PC-9 (cell line): ENCODE data around the gene ADSS1. TPM values are rescaled to one million over a fixed set of nuclear protein-coding genes. Genes with fewer than 3 reads are reported as not detected.
A peak's percentile ranks its signal among the peaks of the same experiment; 100 is the strongest.

Source experiments
- BruUV-seq: library from RNA; stranded (reverse); fragments of 400-500 nt; replicated peaks from 2 replicates; lab custom pipeline; 2021; lab: Mats Ljungman, UMichigan
- CTCF ChIA-PET: fragments of 300-600 bp; sonication (Branson Sonifier 250); formaldehyde crosslinking; loops from one replicate; lab custom pipeline; 2022; ENCODE audit warnings: antibody characterized with exemption; lab: Charles Lee
- POLR2A ChIA-PET: fragments of 300-600 bp; sonication (Branson Sonifier 250); formaldehyde crosslinking; loops from one replicate; lab custom pipeline; 2022; ENCODE audit warnings: antibody characterized with exemption; ENCODE audit not compliant: unreplicated experiment; lab: Charles Lee
- DNase-seq, 2 experiments: peaks; one replicate each; pipeline versions ENCODE4 v3.0.0 to v3.0.0-alpha.2; 2015 to 2022; ENCODE audit warnings: mixed read lengths in 1 of 2
- H2AFZ ChIP-seq: fragments of 200-600 bp; sonication (generic); 2 replicates; pipeline ENCODE4 v1.8.1; 2017; ENCODE audit warnings: antibody characterized with exemption
- H3F3A ChIP-seq: fragments of 200-600 bp; sonication (generic); 2 replicates; pipeline ENCODE4 v1.8.1; 2017; ENCODE audit warnings: antibody characterized with exemption, mild to moderate bottlenecking, low read depth; ENCODE audit not compliant: insufficient read depth
- H3K27ac ChIP-seq: fragments of 200-600 bp; sonication (generic); 2 replicates; pipeline ENCODE4 v1.6.1; 2016; ENCODE audit warnings: mixed run types
- H3K27me3 ChIP-seq: fragments of 200-600 bp; sonication (generic); 2 replicates; pipeline ENCODE4 v1.6.1; 2016; ENCODE audit warnings: low read depth, mixed run types; ENCODE audit not compliant: insufficient read depth
- H3K36me3 ChIP-seq: fragments of 200-600 bp; sonication (generic); 2 replicates; pipeline ENCODE4 v1.6.1; 2016; ENCODE audit warnings: low read depth, mixed run types
- H3K4me1 ChIP-seq: fragments of 200-600 bp; sonication (generic); replicated peaks from 2 replicates; pipeline ENCODE4 v1.6.1; 2016; ENCODE audit warnings: mixed run types; ENCODE audit not compliant: insufficient read depth
- H3K4me2 ChIP-seq: fragments of 200-600 bp; sonication (generic); 2 replicates; pipeline ENCODE4 v1.6.1; 2017; ENCODE audit warnings: mixed run types
- H3K4me3 ChIP-seq: fragments of 200-600 bp; sonication (generic); 2 replicates; pipeline ENCODE4 v1.6.1; 2016; ENCODE audit warnings: mixed run types
- H3K79me2 ChIP-seq: fragments of 200-600 bp; sonication (generic); 2 replicates; pipeline ENCODE4 v1.6.1; 2017; ENCODE audit warnings: low read depth, mixed run types
- H3K9me2 ChIP-seq: fragments of 200-600 bp; sonication (generic); 2 replicates; pipeline ENCODE4 v1.8.1; 2017; ENCODE audit warnings: mild to moderate bottlenecking; ENCODE audit not compliant: insufficient read depth
- H3K9me3 ChIP-seq: fragments of 200-600 bp; sonication (generic); 2 replicates; pipeline ENCODE4 v1.8.1; 2016; ENCODE audit warnings: low read depth; ENCODE audit not compliant: insufficient read depth
- H4K20me1 ChIP-seq: fragments of 200-600 bp; sonication (generic); 2 replicates; pipeline ENCODE4 v1.8.1; 2017; ENCODE audit not compliant: insufficient read depth
- EZH2 ChIP-seq: fragments of 200-600 bp; sonication (generic); IDR thresholded peaks from 2 replicates; pipeline ENCODE4 v1.8.0; 2017; ENCODE audit warnings: antibody characterized with exemption, low read depth
- intact Hi-C: fragments of 100-400 bp; cut with micrococcal nuclease; formaldehyde crosslinking; loops from one replicate; pipeline ENCODE4 v1.10.0; 2022; ENCODE audit not compliant: unreplicated experiment
- total RNA-seq: library from RNA; stranded (reverse); gene quantifications from 2 replicates; pipeline ENCODE4 v1.2.3, GENCODE V29; 2021
- TF ChIP-seq, protein P1 (sequence below): fragments of 200-600 bp; sonication (generic); conservative IDR thresholded peaks from 2 replicates; pipeline ENCODE4 v1.6.1; 2017; ENCODE audit warnings: mixed run types, antibody characterized with exemption, mild to moderate bottlenecking, moderate library complexity

The ADSS1 gene
- total RNA-seq, 1 experiment from 2014 or later, result 5.8 TPM

DNA sequence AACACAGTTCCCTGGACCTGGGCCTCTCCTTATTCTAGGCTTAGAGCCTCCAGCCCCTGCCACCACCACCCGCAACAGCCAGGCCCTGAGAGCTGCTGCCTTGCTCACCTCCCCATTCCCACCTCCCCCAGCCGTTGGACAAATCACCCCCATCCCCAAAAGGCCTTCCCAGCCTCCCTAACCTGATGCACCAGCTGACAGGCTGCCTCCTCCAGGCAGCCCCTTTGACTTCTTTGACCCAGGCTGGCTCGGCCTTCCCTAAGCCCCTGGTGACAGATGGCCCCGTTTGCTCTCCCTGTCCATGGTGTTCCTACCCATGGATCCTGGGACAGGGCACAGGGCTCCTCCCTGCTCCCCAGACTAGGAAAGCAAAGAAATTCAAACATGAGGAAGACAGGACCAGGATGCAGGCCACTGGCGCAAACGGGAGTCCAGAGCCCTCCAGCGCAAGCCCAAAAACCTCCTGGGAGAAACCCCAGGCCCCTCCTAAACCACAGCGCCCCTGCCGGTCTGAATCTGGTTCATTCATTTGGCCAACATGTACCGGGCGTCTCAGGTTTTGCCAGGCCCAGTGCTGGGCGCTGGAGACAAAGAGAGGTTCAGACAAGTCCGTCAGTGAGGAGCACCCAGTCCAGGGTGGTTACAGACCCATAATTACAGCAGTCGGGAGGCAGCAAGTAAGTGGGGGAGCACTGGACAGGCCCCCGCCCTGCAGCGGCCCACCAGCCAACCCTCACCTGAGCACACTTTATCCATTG lies 69.1 kb downstream of the ADSS1 start:
- H3K4me2 ChIP-seq, result peak overlapping the region; percentile 92; the same call in 1 of the 2 replicates
- H3K4me1 ChIP-seq, result peaks cover 18% of the 10 kb centered on the region
- H3K4me3 ChIP-seq, result no peak overlapping the region

DNA sequence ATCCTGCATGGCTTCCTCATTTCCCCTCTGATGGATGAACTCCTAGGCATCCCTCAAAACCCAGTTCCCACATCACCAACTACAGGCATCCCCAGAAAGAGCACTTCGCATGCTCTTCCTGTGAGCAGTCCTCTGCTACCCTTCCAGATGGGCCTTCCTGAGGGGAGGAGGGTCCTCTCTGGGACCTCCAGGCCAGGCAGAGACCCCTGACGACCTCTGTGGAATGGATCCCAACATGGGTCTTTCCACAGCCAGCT lies 69.6 kb downstream of the ADSS1 start:
- no peak overlapping the region for H3K27ac ChIP-seq
- no peaks in the 10 kb centered on the region for H3K9me3 ChIP-seq
- ChIA-PET POLR2A (no interaction called here), CTCF (no interaction called here)
- H3K4me2 ChIP-seq, result peak overlapping the region; percentile 92
- no peak for DNase-seq
- intact Hi-C loops, result no loop called here
- no peak overlapping the region for H2AFZ ChIP-seq
- peaks cover 18% of the 10 kb centered on the region for H3K4me1 ChIP-seq
- no peak for TF ChIP-seq EZH2
- TF ChIP-seq, protein P1, sequence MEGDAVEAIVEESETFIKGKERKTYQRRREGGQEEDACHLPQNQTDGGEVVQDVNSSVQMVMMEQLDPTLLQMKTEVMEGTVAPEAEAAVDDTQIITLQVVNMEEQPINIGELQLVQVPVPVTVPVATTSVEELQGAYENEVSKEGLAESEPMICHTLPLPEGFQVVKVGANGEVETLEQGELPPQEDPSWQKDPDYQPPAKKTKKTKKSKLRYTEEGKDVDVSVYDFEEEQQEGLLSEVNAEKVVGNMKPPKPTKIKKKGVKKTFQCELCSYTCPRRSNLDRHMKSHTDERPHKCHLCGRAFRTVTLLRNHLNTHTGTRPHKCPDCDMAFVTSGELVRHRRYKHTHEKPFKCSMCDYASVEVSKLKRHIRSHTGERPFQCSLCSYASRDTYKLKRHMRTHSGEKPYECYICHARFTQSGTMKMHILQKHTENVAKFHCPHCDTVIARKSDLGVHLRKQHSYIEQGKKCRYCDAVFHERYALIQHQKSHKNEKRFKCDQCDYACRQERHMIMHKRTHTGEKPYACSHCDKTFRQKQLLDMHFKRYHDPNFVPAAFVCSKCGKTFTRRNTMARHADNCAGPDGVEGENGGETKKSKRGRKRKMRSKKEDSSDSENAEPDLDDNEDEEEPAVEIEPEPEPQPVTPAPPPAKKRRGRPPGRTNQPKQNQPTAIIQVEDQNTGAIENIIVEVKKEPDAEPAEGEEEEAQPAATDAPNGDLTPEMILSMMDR, result no peak
- peaks cover 17% of the 10 kb centered on the region; the same call in 1 of the 2 replicates for H3F3A ChIP-seq
- no peaks in the 10 kb centered on the region for H3K36me3 ChIP-seq
- H4K20me1 ChIP-seq, result peaks cover 40% of the 10 kb centered on the region
- BruUV-seq, result no TSS peak
- H3K27me3 ChIP-seq, result no peaks in the 10 kb centered on the region
- H3K4me3 ChIP-seq, result peak overlapping the region; percentile 74; the same call in 1 of the 2 replicates
- H3K79me2 ChIP-seq, result peaks cover 43% of the 10 kb centered on the region
- no peaks in the 10 kb centered on the region for H3K9me2 ChIP-seq

More for the DNA sequence above, 69.1 kb downstream of the ADSS1 start:
- intact Hi-C loops, result no loop called here
- DNase-seq, result no peak
- CTCF ChIA-PET, result no interaction called here
- H3K79me2 ChIP-seq, result peaks cover 43% of the 10 kb centered on the region
- no TSS peak for BruUV-seq
- no peak overlapping the region for H2AFZ ChIP-seq
- H3K27ac ChIP-seq, result no peak overlapping the region
- no peaks in the 10 kb centered on the region for H3K27me3 ChIP-seq
- peaks cover 17% of the 10 kb centered on the region; the same call in 1 of the 2 replicates for H3F3A ChIP-seq
- peaks cover 41% of the 10 kb centered on the region for H4K20me1 ChIP-seq
- POLR2A ChIA-PET, result no interaction called here
- H3K36me3 ChIP-seq, result no peaks in the 10 kb centered on the region
- no peaks in the 10 kb centered on the region for H3K9me3 ChIP-seq
- no peaks in the 10 kb centered on the region for H3K9me2 ChIP-seq
- TF ChIP-seq, protein P1, result no peak
- TF ChIP-seq EZH2, result no peak

DNA sequence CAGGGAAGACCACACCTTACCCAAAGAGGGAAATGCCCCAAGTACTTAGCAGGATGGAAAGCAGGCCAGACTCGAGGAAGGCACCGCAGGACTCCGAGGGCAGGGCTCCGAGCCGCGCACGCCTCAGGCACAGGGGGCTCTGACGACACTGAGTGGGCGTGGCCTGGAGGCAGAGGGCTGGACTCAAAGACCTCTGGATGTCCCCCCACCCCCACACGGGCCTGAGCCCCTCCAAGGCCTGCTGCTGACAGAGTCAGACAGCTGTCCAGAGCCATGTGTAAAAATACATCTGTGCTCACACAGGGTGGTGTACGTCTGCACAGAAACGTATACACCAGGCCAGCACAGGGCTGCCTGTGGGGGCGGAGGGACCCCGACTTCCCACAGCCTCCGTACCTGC lies 70.1 kb downstream of the ADSS1 start:
- peak overlapping the region; percentile 74 for H3K4me3 ChIP-seq
- no peaks in the 10 kb centered on the region for H3K9me3 ChIP-seq
- peak overlapping the region; percentile 92 for H3K4me2 ChIP-seq
- peaks cover 20% of the 10 kb centered on the region; the same call in 1 of the 2 replicates for H3F3A ChIP-seq
- H3K4me1 ChIP-seq, result peaks cover 18% of the 10 kb centered on the region
- H3K9me2 ChIP-seq, result no peaks in the 10 kb centered on the region
- no peaks in the 10 kb centered on the region for H3K36me3 ChIP-seq
- H3K79me2 ChIP-seq, result peaks cover 43% of the 10 kb centered on the region
- ChIA-PET CTCF (no interaction called here), POLR2A (no interaction called here)
- DNase-seq, result peak in 1 of 2 experiments; percentile 50
- H3K27me3 ChIP-seq, result no peaks in the 10 kb centered on the region
- no peak overlapping the region for H2AFZ ChIP-seq
- no peak overlapping the region for H3K27ac ChIP-seq
- no peak for TF ChIP-seq EZH2
- TF ChIP-seq, protein P1, result no peak
- BruUV-seq, result TSS peak; percentile 72
- intact Hi-C loops, result loop anchor here (2.0 kb wide), 1 partner anchor 71 kb away; the partner anchor contains the start of gene CEP170B
- peaks cover 40% of the 10 kb centered on the region for H4K20me1 ChIP-seq
